Stomach (tissue), 4 donors: ENCODE results near the gene ACTN1.

Experiments
- CTCF ChIP-seq, 7 experiments: fragments of 450-650 bp in 4 of 7; fragments of 200-600 bp in 3 of 7; sonication (generic) in 3 of 7; IDR thresholded peaks; one replicate each; pipeline ENCODE4 v1.5.1; 2016 to 2019; ENCODE audit warnings: antibody characterized with exemption in 7 of 7, control low read depth in 2 of 7, mild to moderate bottlenecking in 1 of 7
- EP300 ChIP-seq: sonication (generic); formaldehyde crosslinking; IDR thresholded peaks from one replicate; pipeline ENCODE4 v1.6.1; 2017; ENCODE audit warnings: antibody characterized with exemption
- POLR2A ChIP-seq, 4 donors: fragments of 450-650 bp; IDR thresholded peaks; one replicate each; pipeline ENCODE4 v1.6.1; 2016; ENCODE audit warnings: antibody characterized with exemption in 4 of 4, control low read depth in 2 of 4, mild to moderate bottlenecking in 1 of 4, moderate library complexity in 1 of 4
- POLR2AphosphoS5 ChIP-seq, 3 donors: sonication (generic); formaldehyde crosslinking; IDR thresholded peaks; one replicate each; pipeline ENCODE4 v1.6.1; 2016; ENCODE audit warnings: antibody characterized with exemption in 3 of 3

- peak in 4 of 7 experiments; percentile 13 to 26 (median 20) for TF ChIP-seq CTCF (IDR thresholded peaks at IDR 0.05)
- no peak for TF ChIP-seq POLR2A (IDR thresholded peaks at IDR 0.05)
- peak in 1 of 3 donors; percentile 61 for TF ChIP-seq POLR2AphosphoS5 (IDR thresholded peaks at IDR 0.05)
- TF ChIP-seq EP300 = no peak
These were observed 37.3 kb downstream of the ACTN1 start for GRCh38 chr14:68941820-68942219.
